Measurements from ENCODE around the gene ATP9B.

- TF ChIP-seq POLR2A (IDR thresholded peaks at IDR 0.05; ENCODE audit: low read length) (no peak), GATA1 (IDR thresholded peaks at IDR 0.05; ENCODE audit: low read depth, low read length) (no peak)
These were observed 334.8 kb downstream of the ATP9B start for GRCh38 chr18:79403723-79404566.
